ENCODE measurements around the gene NRG2.

Gene NRG2

DNA sequence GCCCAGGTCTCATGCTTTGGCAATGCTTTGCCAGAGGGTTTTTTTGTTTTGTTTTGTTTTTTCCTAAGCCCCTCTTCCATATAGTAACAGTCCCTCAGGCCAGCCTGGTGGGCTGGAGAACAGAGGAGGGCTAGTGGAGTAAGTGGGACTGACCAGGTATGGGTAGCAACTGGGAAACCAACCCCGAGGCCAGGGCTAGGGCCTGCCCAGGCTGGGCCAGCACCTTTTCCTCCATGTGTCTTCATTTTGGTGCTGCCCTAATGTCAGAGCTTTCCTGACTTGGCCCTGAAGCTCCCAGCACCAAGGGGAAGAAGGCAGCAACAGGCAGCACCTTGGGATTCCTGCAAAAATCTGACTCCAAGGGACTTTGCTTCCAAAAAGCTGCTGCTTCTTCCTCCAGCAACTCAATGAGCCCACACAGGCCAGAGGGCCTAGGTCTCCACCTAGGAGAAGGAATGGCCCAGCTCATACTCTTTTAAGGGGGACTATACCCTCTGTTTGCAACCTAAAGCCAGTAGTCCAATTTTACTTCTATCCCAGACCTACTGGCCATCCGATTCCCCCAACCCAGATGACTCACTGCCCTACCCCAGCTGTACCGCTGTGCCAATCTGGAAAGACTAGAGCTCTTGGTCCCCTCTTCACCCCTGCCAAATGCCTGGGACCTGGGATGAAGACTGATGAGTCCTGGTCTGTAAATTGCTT lies 142.4 kb downstream of the NRG2 start:
- DNase-seq, result no peak

DNA sequence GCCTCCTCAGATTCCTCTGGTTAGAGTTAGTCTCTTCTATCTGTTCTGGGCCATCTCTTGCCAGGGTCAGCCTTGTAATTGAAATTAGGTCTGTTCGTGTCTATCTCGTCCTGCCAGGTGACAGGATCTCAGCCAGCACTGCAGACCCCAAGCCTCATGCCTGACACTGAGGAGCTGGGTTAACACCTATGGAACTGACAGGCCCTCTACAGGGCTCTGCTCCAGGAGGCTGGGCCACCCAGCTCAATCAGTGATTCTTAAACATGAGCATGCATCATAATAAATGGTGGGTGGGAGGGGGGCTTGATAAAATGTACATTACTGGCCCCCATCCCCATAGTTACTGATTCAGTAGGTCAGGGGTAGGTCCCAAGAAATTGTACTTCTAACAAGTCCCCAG lies 144.1 kb downstream of the NRG2 start:
- DNase-seq, result no peak

DNA sequence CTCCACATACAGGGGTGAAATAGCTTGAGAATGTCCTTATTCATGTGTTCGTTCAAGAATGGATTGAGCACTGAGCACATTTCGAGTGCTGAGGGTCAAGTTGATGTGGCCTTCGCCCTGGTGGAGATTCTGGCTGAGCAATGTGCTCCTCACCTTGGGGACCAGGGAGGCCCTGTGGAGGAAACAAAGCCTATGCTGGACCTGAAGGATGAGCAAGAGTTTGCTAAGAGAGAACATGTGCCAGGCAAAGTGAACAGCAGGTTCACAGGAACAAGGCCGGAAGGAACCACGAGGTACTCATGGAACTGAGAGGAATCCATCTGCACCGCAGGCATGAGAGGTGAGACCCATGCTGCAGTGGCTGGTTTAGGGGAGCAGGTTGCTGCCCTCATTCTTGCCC lies 145.1 kb downstream of the NRG2 start:
- DNase-seq, result no peak

DNA sequence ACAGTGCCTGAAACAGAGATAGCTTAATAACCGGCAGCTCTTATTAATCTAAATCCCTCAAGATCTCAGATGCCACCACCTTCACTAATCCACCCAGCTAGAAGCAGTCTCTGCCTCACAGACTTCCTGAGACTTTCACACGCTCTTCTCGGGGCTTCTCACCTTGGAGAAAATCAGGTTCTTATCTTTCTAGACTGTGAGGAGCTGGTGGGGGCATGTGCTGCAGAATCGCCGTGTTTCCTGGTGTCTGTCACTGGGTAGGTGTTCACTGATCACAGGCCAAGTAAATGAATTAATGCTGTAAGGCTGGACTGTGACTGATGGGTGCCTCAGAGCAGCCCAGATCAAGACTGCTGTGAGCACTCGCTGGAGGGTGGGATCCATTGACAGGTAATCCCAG lies 145.8 kb downstream of the NRG2 start:
- no peak for DNase-seq

DNA sequence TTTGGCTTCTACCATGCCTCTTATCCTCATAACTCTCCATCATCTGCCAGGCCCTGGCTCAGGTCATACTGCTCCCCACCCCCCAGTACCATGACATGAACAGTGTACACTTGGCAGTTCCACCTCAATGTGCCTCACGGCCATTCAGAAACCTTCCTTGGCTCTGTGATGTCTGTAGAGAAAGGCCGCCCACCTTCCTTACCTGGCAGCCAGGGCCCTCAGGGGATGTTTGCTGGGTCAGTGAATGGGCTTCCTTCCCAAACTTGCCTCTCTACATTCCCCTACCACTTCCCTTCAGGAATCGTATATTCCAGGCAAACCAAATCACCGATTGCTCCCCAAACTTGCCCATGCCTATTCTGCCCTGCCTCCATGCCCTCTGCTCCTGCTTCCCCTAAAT lies 146.4 kb downstream of the NRG2 start:
- DNase-seq, result no peak

DNA sequence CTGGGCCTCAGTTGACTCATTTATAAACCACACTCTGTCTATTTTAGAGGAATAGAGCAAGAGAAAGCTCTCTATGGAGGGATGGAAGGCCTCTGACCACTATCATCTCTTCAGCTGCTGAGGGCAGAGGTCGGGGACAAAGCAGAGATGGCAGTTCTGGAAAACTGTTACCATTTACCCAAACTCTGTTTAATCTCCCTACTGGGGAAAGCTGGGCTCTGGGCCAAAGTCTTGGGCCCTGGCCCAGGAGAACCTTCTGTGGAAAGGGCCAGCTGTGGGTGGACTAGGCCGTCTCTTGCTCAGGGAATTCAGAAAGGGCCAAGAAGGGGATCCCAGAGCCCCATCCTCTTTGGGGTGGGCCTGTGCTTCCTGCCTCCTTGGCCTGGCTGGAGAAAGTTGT lies 147.5 kb downstream of the NRG2 start:
- no peak for DNase-seq

DNA sequence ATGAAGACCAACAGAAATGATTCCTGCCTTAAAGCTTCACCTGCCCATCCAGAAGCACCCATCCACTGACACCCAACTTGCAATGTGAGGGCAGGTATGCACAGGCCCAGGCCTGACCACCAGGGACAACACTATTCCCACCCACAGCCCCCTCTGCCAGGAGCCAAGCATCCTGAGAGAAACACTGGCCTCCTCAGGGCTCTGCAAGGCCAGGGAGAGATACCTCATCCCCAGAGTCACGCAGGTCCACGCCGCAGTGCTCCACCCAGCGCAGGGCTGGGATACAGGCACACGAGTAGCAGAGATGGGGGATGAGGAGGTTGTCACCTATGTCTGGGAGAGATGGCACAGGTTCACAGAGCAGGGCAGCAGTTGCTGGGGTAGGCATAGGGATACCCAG lies 148.1 kb downstream of the NRG2 start:
- no peak for DNase-seq

DNA sequence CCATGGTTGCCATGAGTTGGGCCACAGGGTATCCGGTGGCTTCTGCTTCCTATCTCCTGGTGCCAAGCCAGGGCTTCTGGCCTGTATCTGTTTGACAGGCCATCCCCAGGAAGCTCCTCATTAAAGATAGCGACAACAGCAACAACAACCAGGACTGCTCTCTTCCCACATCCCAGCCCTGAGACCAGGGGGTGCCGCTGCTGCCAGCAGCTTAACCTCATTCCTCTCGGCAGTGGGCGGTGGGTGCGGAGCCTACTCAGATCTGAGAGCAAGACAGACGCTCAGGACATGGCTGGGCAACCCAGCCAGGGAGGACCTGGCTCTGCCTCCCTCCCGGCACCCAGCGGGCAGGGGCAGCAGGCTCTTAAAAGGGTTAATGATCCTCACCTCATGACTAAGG lies 149.2 kb downstream of the NRG2 start:
- DNase-seq, result no peak

DNA sequence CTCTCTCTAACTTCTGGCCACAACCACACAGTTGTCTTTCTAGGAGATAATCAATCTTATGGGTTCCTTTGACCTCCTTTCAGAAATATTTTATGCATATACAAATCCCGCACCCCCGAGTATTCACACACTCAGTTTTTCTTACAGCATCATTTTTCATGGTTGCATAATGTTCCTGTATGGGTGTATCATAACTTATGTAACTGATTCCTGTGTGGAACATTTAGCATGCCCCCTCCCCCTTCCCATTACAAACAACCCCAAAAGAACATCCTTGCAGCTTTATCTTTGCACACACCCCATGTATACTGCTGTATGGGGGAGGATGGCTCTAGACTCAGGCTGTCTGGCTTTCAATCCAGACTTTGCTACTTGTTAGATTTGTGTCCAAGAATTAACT lies 153.7 kb downstream of the NRG2 start:
- no peak for DNase-seq

DNA sequence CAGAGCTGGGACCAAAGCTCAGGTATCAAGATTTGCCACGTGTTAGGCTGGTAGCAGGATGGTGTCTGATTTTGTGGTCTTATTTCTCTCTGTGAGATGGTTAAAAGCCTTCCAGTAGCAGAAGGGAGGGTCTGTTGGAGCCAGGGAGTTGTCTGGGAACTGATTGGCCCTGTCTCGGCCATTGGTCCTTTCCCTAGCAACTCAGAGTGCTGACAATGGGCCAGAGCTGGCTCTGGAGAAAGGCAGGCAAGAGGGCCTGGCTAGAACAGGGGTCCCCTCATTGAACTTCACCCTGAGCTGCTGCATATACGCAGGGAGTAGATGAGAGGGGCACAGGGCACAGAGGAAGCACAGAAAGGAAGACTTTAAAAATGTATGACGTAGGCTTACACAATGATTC lies 154.7 kb downstream of the NRG2 start:
- no peak for DNase-seq

DNA sequence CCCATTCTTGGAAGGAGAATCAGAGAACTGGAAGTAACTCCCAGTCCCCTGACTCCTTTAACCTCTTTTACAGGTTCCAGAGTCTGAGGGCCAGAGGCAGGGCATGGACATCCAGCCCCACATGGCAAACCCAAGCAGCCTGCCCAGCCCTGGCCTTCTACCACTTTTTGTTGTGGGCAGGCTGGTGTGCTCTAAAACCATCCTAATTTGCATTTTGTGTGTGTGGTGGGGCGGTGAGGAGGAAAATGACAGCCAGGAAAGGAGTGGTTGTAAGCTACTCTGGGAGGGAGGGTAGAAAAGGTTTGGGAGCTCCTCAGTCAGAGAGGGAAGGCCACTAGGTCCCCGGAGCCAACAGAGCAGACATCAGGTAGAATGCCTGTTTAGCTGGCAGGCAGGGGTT lies 156.9 kb downstream of the NRG2 start:
- no peak for DNase-seq

DNA sequence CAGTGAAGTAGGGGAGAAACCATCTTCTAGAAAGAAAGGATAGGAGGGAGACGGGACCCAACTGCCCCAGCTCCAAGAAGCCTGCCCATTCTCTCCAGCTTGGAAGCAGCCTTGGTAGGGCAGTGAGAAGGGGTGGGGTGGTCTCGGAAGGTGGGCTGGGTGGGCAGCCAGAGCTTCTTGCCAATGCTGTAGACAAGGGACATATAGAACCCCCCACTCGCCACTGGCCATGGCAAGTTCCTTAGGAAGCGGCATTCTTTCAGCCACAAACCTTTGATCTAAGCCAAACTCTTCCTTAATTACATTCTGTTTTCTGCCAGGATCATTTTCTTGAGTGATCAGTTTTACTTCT lies 157.3 kb downstream of the NRG2 start:
- no peak for DNase-seq

DNA sequence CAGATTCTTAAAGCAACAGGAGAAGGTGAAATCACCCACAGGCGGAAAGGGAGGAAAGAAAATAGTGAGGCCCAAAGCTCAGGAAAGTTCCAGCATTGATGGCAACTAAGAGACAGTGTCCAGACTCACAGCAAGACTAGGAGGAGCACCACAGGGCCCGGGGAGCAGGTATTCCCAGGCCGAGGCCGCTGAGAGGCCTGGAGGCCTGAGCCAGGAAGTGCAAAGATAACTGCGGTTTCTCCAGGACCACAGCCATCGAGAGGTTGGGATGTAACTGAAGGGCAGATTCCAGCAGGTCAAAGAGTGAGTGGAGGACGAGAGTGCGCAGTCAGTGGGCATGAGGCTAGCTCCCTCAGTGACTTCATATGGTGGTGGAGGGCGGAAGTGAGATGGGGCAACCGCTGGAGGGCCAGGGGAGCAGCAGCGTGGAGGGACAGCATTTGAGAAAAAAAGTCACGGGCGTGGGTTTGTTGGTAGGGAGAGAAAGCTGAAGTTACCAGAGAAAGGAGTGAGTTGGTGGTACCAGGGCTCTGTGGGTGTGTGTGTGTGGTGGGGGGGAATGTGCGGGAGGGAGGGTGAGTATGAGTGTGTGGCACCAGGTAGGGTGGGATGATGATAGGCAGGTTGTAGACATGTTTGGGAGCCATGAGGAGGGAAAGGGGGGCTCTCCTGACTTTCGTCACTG lies 157.8 kb downstream of the NRG2 start:
- no peak for DNase-seq

DNA sequence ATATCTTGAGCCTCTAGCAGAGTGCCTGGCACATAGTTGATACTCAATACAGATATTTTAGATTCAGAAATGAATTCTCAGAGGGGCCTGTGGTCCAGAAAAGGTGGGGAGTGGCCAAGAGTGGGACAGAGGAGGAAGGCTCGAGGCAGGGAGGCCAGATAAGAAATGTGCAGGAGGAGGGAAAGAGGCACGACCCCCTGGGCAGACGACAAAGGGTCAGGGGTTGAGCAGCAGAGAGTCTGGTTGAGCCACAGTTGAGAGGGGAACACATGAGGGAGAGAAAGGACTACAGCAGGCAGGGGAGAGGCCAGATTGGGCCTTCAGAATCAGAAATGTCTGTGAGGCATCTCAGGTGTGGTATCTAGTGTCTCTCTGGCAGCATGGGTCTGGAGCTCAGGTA lies 158.4 kb downstream of the NRG2 start:
- no peak for DNase-seq

DNA sequence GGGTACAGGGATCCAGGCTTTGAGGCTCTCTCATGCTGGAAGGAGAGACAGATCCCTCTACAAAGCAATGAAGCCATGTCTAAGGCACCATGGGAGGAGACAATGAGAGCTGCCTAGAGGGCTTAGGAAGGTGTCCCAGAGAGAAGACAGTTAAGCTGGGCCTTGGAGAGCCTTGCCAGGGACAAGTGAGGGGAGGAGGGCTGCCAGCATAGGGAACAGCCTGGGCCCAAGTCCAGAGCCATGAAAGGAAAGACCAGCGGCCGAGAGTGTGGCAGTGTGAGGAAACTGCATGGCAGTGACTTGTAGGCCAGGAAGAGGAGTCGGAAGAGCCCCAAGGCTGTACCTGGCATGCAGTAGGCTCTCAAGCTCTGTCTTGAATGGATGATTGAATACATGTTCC lies 159.0 kb downstream of the NRG2 start:
- no peak for DNase-seq

DNA sequence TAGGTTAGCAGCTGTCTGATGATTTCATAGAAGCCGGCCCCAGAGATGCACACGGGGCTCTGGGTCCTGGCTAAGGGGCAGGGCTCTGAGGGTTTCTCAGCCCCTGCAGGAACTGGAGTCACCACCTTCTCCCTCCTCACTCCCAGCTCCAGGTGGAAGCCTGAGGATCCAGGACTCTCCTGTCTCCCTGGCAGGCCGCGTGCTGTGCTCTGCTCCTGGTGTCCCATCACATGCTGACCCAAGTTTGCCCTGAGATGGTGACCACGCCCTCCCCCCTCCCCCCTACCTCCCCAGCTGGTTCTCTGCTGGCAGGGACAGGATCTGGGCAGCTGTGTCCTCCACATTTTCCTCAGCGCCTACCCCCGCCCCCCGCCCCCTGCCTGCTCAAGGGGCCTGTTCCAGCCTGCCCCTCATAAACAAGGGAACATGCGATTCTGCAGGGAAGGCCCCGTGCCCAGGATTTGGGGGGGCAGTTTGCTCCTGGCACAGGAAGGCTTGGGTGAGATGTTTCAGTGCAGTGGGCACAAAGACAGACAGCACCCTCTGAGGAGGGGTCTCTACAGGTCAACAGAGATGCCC lies 160.0 kb downstream of the NRG2 start:
- peak in 2 of 3 experiments; percentile 65 to 83 for DNase-seq

DNA sequence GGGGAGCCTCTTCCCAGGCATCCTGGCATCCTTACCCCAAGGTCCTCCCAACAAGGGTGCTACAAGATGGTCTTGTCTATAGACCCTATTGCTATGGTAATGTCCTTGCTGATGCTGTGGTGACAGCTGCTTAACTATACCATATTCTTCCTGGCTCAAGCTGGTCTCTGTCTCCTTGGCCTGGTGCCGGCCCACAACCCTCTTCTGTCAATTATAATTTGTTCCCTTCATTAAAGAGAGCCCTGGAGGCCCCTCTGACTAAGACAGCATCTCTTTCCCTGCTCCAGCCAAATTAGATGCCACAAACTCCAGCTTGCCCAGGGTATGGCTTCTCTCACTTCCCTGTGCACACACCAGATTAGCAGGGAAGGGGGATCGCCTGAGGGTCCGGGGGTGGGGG lies 160.8 kb downstream of the NRG2 start:
- peak in 1 of 3 experiments; percentile 34 for DNase-seq

DNA sequence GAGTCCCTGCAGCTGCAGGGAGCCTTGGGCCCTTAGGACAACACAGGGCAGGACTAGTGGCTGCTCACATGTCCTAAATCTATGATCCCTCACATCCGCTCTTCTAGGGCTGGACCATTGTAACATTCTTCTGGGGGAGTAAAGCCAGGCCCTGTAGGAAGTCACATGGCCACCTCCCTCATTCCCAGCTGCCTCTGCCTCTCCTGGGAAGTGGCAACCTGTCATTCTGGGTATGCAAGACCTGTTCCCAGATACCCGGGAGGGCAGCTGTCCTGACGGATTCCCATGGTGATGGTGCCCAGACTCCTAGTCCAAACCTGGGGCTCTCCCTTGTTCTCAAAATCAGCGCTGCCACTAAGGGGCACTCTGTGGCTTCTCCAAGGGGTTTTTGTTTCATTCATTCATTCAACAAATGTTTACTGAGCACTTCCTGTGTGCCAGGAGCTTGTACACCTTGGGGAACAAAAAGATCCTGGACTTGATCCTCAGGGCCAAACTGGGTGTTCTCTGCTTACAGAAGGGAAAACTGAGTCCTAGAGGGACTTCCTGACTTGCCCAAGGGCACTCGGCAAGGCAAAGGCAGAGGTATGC lies 161.9 kb downstream of the NRG2 start:
- DNase-seq, result peak in 1 of 3 experiments; percentile 92

DNA sequence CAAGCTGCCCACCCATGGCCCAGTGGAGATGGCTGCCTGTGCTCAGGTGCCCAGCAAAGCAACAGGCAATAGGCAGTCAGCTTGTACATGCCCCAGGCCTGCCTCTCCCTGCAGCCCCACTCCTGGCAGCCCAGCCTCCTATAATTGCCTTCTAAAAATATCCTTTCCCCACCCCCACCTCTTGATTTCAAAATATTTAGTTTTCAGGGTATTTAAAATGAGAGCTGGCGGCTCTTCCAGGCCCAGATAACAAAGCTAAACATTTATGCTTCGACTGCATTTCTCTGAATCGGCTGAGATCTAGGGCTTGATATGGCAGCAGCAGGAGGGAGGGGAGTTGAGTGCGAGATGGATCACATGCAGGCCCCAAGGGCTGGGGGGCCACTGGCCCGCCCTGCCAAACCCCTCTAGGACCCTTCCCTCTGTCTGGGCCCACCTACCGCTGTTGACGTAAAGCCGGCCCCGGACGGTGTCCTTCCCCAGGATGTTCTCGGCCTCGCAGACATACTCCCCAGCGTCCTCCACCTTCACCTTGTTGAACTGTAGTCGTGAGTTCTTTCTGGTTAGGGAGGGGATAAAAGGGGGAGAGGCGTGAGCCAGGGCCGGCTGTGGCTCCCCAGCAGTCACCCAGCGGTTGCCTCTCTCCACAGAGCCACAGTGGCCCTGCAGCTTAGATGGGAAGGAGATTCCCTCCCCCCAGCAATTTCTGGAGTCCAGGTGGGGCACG lies 162.5 kb downstream of the NRG2 start:
- DNase-seq, result peak in 2 of 3 experiments; percentile 73

DNA sequence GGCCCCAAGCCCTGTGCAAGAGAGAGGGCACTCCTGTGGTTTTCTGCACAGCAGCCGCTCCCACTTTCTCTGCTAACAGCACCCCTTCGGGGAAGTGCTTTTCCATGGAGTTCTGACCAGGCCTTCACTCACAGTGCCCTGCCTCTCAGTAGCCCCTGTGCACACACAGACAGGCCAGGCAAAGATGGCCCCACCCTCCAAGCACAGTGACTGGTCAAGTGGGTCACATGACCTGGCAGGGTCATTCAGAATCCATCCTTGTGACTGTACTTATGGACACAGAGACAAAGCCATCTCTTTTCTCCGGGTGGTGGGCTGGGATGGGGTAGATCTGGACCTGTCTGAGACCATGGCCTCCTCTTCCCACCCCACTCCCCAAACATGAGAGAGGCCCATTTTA lies 165.0 kb downstream of the NRG2 start:
- DNase-seq, result no peak

DNA sequence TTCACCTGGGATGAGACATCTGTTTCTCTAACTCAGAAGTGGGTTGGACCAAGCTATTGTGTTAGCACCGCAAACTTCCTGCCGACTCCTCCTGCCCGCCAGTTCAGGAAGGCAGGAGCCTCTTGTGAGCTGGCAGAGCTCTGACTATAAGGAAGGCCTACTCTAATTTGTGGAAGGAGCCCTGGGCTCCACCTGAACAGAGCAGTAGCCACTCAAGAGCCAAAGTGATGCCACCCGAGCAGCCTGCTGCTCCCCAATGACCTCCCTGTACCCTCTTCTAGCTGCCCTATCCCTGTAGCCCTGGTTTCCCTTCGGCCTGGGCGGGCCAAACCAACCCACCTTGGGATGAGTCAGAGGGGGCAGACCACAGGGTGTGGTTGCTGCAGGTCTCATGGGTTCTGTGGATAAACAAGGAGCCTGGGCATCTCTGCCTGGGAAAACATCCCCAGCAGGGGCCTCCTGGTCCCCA lies 165.9 kb downstream of the NRG2 start:
- no peak for DNase-seq

DNA sequence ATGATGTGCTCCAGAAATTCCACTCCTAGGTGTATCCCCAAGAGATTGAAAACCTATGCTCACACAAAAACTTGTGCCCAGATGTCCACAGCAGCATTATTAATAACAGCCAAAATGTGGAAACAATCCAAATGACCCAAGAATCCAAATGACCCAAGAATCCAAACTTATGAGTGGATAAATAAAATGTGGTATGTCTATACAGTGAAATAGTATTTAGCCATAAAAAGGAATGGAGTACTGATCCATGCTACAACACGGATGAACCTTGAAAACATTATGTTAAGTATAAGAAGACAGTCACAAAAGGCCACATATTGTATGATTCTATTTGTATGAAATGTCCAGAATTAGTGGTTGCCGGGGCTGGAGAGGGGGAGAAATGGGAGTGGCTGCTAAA lies 167.1 kb downstream of the NRG2 start:
- no peak for DNase-seq
